ENCODE data around the gene JAZF1. TPM values are rescaled to one million over a fixed set of nuclear protein-coding genes. Genes with fewer than 3 reads are reported as not detected.

The JAZF1 gene
- total RNA-seq, 4 donors from 2014 or later = 29.3 to 33.8 (median 30.1) TPM

DNA sequence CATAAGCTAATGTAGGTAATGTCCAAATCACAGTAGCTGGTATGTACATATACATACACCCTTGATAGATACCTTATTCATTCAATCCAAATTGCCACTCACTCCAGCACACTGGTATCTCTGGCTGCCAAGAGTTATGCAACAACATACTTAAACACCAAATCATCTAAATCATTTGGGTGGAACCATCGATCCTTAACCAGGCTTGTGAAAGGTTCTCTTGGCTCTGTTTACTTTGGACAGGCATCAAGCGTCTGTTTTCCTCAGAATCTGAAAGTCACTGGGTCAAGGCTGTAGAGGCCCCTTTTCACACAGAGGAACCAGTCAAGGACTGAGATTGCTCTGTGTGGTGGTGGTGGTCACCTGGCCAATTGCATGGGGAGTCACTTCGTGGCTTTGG is 24.6 kb downstream of the JAZF1 start:
- 60% methylated on average over 3 of the region's 3 CpGs for whole genome bisulfite sequencing
- no peak for TF ChIP-seq CTCF (IDR thresholded peaks at IDR 0.05)
- TF ChIP-seq POLR2AphosphoS5 (IDR thresholded peaks at IDR 0.05) = no peak
- no peak for TF ChIP-seq POLR2A (IDR thresholded peaks at IDR 0.05; ENCODE audit: low read depth)
- TF ChIP-seq EP300 (IDR thresholded peaks at IDR 0.05) = no peak
- no peaks in the 10 kb centered on the region for H3K27me3 ChIP-seq
- H3K4me3 ChIP-seq = no peak overlapping the region
- no peaks in the 10 kb centered on the region for H3K9me3 ChIP-seq
- no peak for DNase-seq (ENCODE audit: extremely low spot score)
- H3K27ac ChIP-seq (replicated peaks in 1 of 4) = peak overlapping the region in 1 of 4 donors; percentile 15
- H3K4me1 ChIP-seq = peaks cover 32 to 54% (median 47%) of the 10 kb centered on the region in 4 donors
- intact Hi-C loops (cut with DNase I) = no loop called here
- H3K36me3 ChIP-seq = no peaks in the 10 kb centered on the region

DNA sequence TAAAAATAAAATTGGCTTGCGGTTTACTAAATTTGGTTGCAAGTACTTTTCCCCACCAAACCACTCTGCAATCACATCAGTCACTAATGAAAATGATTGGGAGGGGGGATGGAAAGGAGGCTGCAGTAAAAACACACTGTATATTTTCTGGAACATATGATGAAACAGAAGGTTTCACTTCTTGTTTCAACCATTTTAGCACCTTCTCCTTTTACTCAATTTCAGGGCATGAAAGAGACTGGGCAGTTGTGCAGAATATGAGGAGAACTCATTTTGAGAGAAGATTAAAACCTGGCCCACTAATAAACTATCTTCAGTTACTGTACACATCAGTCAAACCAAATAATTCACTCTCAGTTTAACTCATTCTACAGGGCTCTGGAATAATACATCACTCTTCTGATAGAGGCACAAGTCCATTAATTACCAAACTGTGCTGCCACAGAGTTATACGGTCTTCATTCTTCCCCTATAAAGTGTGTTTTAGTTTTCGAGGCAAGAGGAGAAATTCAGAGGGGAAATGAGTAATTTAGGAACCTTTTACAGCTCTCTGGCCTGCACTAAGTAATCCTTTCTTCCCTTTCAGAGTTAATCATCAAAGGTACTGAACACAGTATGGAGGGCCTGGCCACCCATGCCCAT is 25.5 kb downstream of the JAZF1 start:
- no peak for TF ChIP-seq CTCF (IDR thresholded peaks at IDR 0.05)
- no peak for TF ChIP-seq POLR2A (IDR thresholded peaks at IDR 0.05; ENCODE audit: low read depth)
- no peak for TF ChIP-seq POLR2AphosphoS5 (IDR thresholded peaks at IDR 0.05)
- no peak for TF ChIP-seq EP300 (IDR thresholded peaks at IDR 0.05)
- H3K27me3 ChIP-seq = no peaks in the 10 kb centered on the region
- intact Hi-C loops (cut with DNase I) = no loop called here
- peaks cover 32 to 51% (median 46%) of the 10 kb centered on the region in 4 donors for H3K4me1 ChIP-seq
- H3K27ac ChIP-seq (replicated peaks in 1 of 4) = peak overlapping the region in 1 of 4 donors; percentile 15
- H3K36me3 ChIP-seq = no peaks in the 10 kb centered on the region
- no peaks in the 10 kb centered on the region for H3K9me3 ChIP-seq
- WGBS = 65% methylated on average over 3 of the region's 3 CpGs
- no peak for DNase-seq (ENCODE audit: extremely low spot score)
- H3K4me3 ChIP-seq = no peak overlapping the region

- DNase-seq (ENCODE audit: extremely low spot score) = no peak
- WGBS = 68% methylated on average over 4 of the region's 4 CpGs
- peaks cover 32 to 59% (median 44%) of the 10 kb centered on the region in 4 donors for H3K4me1 ChIP-seq
These were observed 28.0 kb downstream of the JAZF1 start for GRCh38 chr7:28152594-28152993.

DNA sequence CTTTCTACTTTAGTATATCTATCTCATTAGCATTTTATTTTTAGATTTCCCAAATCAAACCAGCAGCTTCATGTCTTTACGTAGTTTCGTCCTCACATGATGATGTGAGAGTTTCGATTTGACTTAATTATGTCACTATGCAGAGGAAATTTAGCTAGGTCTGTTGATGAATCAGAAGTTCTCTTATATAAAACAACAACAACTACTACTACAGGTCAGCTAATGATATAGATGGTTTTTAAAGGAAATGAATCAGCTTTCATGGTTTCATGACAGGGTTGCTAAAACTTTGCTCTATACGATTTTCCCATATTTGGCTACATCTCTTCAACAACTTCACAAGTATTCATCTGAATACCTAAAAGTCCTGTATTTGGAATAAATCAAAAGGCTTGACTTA is 28.6 kb downstream of the JAZF1 start:
- Histone ChIP-seq H3K4me3 (no peak overlapping the region), H3K27ac (replicated peaks in 1 of 4) (no peak overlapping the region), H3K27me3 (no peaks in the 10 kb centered on the region), H3K9me3 (no peaks in the 10 kb centered on the region), H3K4me1 (peaks cover 25 to 53% (median 38%) of the 10 kb centered on the region in 4 donors), H3K36me3 (no peaks in the 10 kb centered on the region)
- intact Hi-C loops (cut with DNase I) = no loop called here
- no peak for DNase-seq (ENCODE audit: extremely low spot score)
- no peak for TF ChIP-seq POLR2AphosphoS5 (IDR thresholded peaks at IDR 0.05)
- no peak for TF ChIP-seq POLR2A (IDR thresholded peaks at IDR 0.05; ENCODE audit: low read depth)
- TF ChIP-seq EP300 (IDR thresholded peaks at IDR 0.05) = no peak
- no peak for TF ChIP-seq CTCF (IDR thresholded peaks at IDR 0.05)
- WGBS = 81% methylated on average over 4 of the region's 4 CpGs

More at GRCh38 chr7:28152594-28152993, 28.0 kb downstream of the JAZF1 start:
- H3K4me3 ChIP-seq = no peak overlapping the region
- H3K9me3 ChIP-seq = no peaks in the 10 kb centered on the region
- no peak overlapping the region for H3K27ac ChIP-seq (replicated peaks in 1 of 4)
- TF ChIP-seq POLR2AphosphoS5 (IDR thresholded peaks at IDR 0.05) = no peak
- no peak for TF ChIP-seq EP300 (IDR thresholded peaks at IDR 0.05)
- TF ChIP-seq CTCF (IDR thresholded peaks at IDR 0.05) = no peak
- no peak for TF ChIP-seq POLR2A (IDR thresholded peaks at IDR 0.05; ENCODE audit: low read depth)
- H3K27me3 ChIP-seq = no peaks in the 10 kb centered on the region
- H3K36me3 ChIP-seq = no peaks in the 10 kb centered on the region
- intact Hi-C loops (cut with DNase I) = no loop called here
